HCT116 (cell line): ENCODE results near the gene AGPS. TPM values are rescaled to one million over a fixed set of nuclear protein-coding genes. Genes with fewer than 3 reads are reported as not detected.

Experiments used
- ATAC-seq: fragments of 200-7000 bp; cut with Tn5 transposase; 2 replicates; pipeline ENCODE4 v1.9.1; 2020; ENCODE audit warnings: mild to moderate bottlenecking, moderate library complexity
- BruUV-seq: library from RNA; stranded (reverse); fragments of 400-500 nt; replicated peaks from 2 replicates; lab custom pipeline; 2021; lab: Mats Ljungman, UMichigan
- CTCF ChIA-PET: fragments of 300-600 bp; sonication (Branson Sonifier 250); formaldehyde crosslinking; loops from one replicate; lab custom pipeline; 2021; ENCODE audit warnings: antibody characterized with exemption; lab: Charles Lee
- POLR2A ChIA-PET: fragments of 300-600, 350-600 bp; sonication (Branson Sonifier 250); formaldehyde crosslinking; loops from one replicate; lab custom pipeline; 2021; ENCODE audit warnings: antibody characterized with exemption; lab: Charles Lee
- RAD21 ChIA-PET, 2 experiments: fragments of 300-600 bp; sonication (Branson Sonifier 250); formaldehyde crosslinking; loops; one replicate each; lab custom pipeline; 2023; ENCODE audit warnings: low total read pairs in 2 of 2; ENCODE audit not compliant: uncharacterized antibody in 2 of 2, unreplicated experiment in 2 of 2, low non-redundant PET in 1 of 2; lab: Charles Lee
- DNase-seq: peaks from one replicate; pipeline ENCODE4 v3.0.0-alpha.2; 2010; ENCODE audit warnings: low read depth, low spot score
- H2AFZ ChIP-seq: fragments of 200-600 bp; shearing (Covaris generic), sonication (generic); 2 replicates; pipeline ENCODE4 v1.6.1; 2017; ENCODE audit warnings: low read depth, mixed run types, mixed read lengths, antibody characterized with exemption, low read length; ENCODE audit not compliant: poor library complexity, severe bottlenecking
- H3K27ac ChIP-seq: 2 replicates; pipeline ENCODE4 v1.5.1; 2012; ENCODE audit warnings: low read depth, low read length
- H3K27me3 ChIP-seq: fragments of 200-600 bp; sonication (generic); 2 replicates; pipeline ENCODE4 v1.6.1; 2016; ENCODE audit warnings: mixed run types, low read length, mixed read lengths; ENCODE audit not compliant: insufficient read depth
- H3K36me3 ChIP-seq, 2 experiments: fragments of 200-500 bp in 1 of 2; fragments of 200-600 bp in 1 of 2; sonication (Bioruptor generic) in 1 of 2; sonication (generic) in 1 of 2; 2 replicates each; pipeline versions ENCODE4 v1.5.1 to v1.6.1; 2014 to 2016; ENCODE audit warnings: low read length in 2 of 2, inconsistent platforms in 1 of 2, mixed read lengths in 1 of 2, mixed run types in 1 of 2; ENCODE audit not compliant: insufficient read depth in 2 of 2, control insufficient read depth in 1 of 2
- H3K4me1 ChIP-seq, 2 experiments: fragments of 200-600 bp in 1 of 2; sonication (generic) in 1 of 2; 2 replicates each; pipeline versions ENCODE4 v1.5.1 to v1.6.1; 2012 to 2017; ENCODE audit warnings: low read length in 2 of 2, inconsistent platforms in 1 of 2, mild to moderate bottlenecking in 1 of 2, mixed read lengths in 1 of 2, mixed run types in 1 of 2, moderate library complexity in 1 of 2; ENCODE audit not compliant: insufficient read depth in 2 of 2, control insufficient read depth in 1 of 2
- H3K4me2 ChIP-seq: fragments of 200-600 bp; sonication (generic); 2 replicates; pipeline ENCODE4 v1.6.1; 2017; ENCODE audit warnings: mixed run types, low read length, mixed read lengths
- H3K4me3 ChIP-seq, 2 experiments: fragments of 200-600 bp in 1 of 2; sonication (generic) in 1 of 2; replicated peaks in 1 of 2; 2 replicates each; pipeline ENCODE4 v1.5.1; 2011 to 2016; ENCODE audit warnings: low read length in 2 of 2, control low read depth in 1 of 2, low read depth in 1 of 2, mild to moderate bottlenecking in 1 of 2, mixed read lengths in 1 of 2, mixed run types in 1 of 2
- H3K79me2 ChIP-seq: fragments of 200-600 bp; sonication (generic); 2 replicates; pipeline ENCODE4 v1.6.1; 2017; ENCODE audit warnings: mild to moderate bottlenecking, mixed run types, low read length, moderate library complexity, mixed read lengths; ENCODE audit not compliant: insufficient read depth
- H3K9ac ChIP-seq: fragments of 200-600 bp; sonication (generic); 2 replicates; pipeline ENCODE4 v1.6.1; 2016; ENCODE audit warnings: low read length, mixed read lengths
- H3K9me2 ChIP-seq: fragments of 200-600 bp; sonication (generic), shearing (Covaris generic); 2 replicates; pipeline ENCODE4 v1.6.1; 2017; ENCODE audit warnings: mixed run types, mild to moderate bottlenecking, moderate library complexity; ENCODE audit not compliant: insufficient read depth
- H3K9me3 ChIP-seq, 2 experiments: fragments of 200-500 bp in 1 of 2; fragments of 200-600 bp in 1 of 2; sonication (Bioruptor generic) in 1 of 2; sonication (generic) in 1 of 2; 2 replicates each; pipeline ENCODE4 v1.6.1; 2014 to 2017; ENCODE audit warnings: low read length in 2 of 2, mixed read lengths in 2 of 2, inconsistent platforms in 1 of 2, low read depth in 1 of 2, mild to moderate bottlenecking in 1 of 2, mixed run types in 1 of 2, moderate library complexity in 1 of 2; ENCODE audit not compliant: control insufficient read depth in 1 of 2, insufficient read depth in 1 of 2
- H4K20me1 ChIP-seq: fragments of 200-600 bp; sonication (generic), shearing (Covaris generic); 2 replicates; pipeline ENCODE4 v1.6.1; 2017; ENCODE audit warnings: mixed run types, mild to moderate bottlenecking, moderate library complexity; ENCODE audit not compliant: insufficient read depth
- CBX3 ChIP-seq: IDR thresholded peaks from 2 replicates; pipeline ENCODE4 v1.6.1; 2012; ENCODE audit warnings: low read depth
- CTCF ChIP-seq, 3 experiments: fragments of 200-600 bp in 1 of 3; sonication (generic) in 1 of 3; IDR thresholded peaks in 2 of 3; conservative IDR thresholded peaks in 1 of 3; 2 replicates each; pipeline ENCODE4 v1.5.1; 2012 to 2017; ENCODE audit warnings: low read depth in 2 of 3, low read length in 2 of 3, antibody characterized with exemption in 1 of 3, borderline replicate concordance in 1 of 3, control low read depth in 1 of 3, mild to moderate bottlenecking in 1 of 3, mixed read lengths in 1 of 3, mixed run types in 1 of 3, moderate library complexity in 1 of 3; ENCODE audit not compliant: insufficient read depth in 1 of 3
- ELF1 ChIP-seq: IDR thresholded peaks from 2 replicates; pipeline ENCODE4 v1.6.1; 2012; ENCODE audit warnings: low read depth, borderline replicate concordance
- MAX ChIP-seq: IDR thresholded peaks from 2 replicates; pipeline ENCODE4 v1.6.1; 2012
- RAD21 ChIP-seq: IDR thresholded peaks from 2 replicates; pipeline ENCODE4 v1.6.1; 2012; ENCODE audit warnings: low read depth, mild to moderate bottlenecking
- SIN3A ChIP-seq: IDR thresholded peaks from 2 replicates; pipeline ENCODE4 v1.6.1; 2012; ENCODE audit warnings: low read depth
- SP1 ChIP-seq: IDR thresholded peaks from 2 replicates; pipeline ENCODE4 v1.6.1; 2012; ENCODE audit warnings: low read depth
- TCF7L2 ChIP-seq: IDR thresholded peaks from 2 replicates; pipeline ENCODE4 v1.7.0; 2011; ENCODE audit warnings: borderline replicate concordance, inconsistent platforms; ENCODE audit not compliant: insufficient read depth, insufficient read length; ENCODE audit errors: extremely low read depth
- ZFX ChIP-seq: fragments of 450-650 bp; IDR thresholded peaks from 2 replicates; pipeline ENCODE4 v1.6.1; 2017
- intact Hi-C: fragments of 100-400 bp; cut with micrococcal nuclease; formaldehyde crosslinking; loops from 2 replicates; pipeline ENCODE4 v1.10.0; 2022
- total RNA-seq: library from RNA; stranded (reverse); gene quantifications from one replicate; pipeline ENCODE4 v1.2.1, GENCODE V29; 2021; ENCODE audit not compliant: unreplicated experiment

AGPS gene
- total RNA-seq, 1 experiment from 2014 or later: 66.6 TPM

- ChIA-PET CTCF (no interaction called here), RAD21 (no interaction called here), POLR2A (no interaction called here)
- no peak overlapping the region for H3K9ac ChIP-seq
- H3K4me2 ChIP-seq: no peak overlapping the region
- ATAC-seq (no peak), DNase-seq (no peak)
- H3K27me3 ChIP-seq: no peaks in the 10 kb centered on the region
- H3K9me2 ChIP-seq: no peaks in the 10 kb centered on the region
- H3K4me3 ChIP-seq: no peak overlapping the region
- intact Hi-C loops: no loop called here
- peaks cover 0 to 6% of the 10 kb centered on the region in 2 experiments; a peak in 2 of 4 replicates for H3K9me3 ChIP-seq
- H3K79me2 ChIP-seq: no peaks in the 10 kb centered on the region
- TF ChIP-seq SP1 (no peak), CTCF (IDR thresholded peaks at IDR 0.05 in 2 of 3, conservative IDR thresholded peaks at IDR 0.05 in 1 of 3; ENCODE audit: borderline replicate concordance in 1 of 3, insufficient read depth in 1 of 3, low read depth in 2 of 3, low read length in 2 of 3) (no peak), ELF1 (no peak), SIN3A (no peak), CBX3 (no peak), MAX (no peak), RAD21 (no peak), TCF7L2 (no peak), ZFX (no peak)
- BruUV-seq: no TSS peak
- H3K27ac ChIP-seq: no peak overlapping the region
- peaks cover 0 to 9% of the 10 kb centered on the region in 2 experiments; a peak in 2 of 4 replicates for H3K36me3 ChIP-seq
- H4K20me1 ChIP-seq: no peaks in the 10 kb centered on the region
- no peak overlapping the region for H2AFZ ChIP-seq
- no peaks in the 10 kb centered on the region for H3K4me1 ChIP-seq
Measured at GRCh38 chr2:177460973-177461585, 68.5 kb downstream of the AGPS start.
